A549 (cell line): ENCODE measurements around the gene HINT1. TPM values are rescaled to one million over a fixed set of nuclear protein-coding genes. Genes with fewer than 3 reads are reported as not detected.

Source experiments
- ATAC-seq, 2 experiments: fragments of 200-7000 bp in 1 of 2; fragments of >200 bp in 1 of 2; cut with Nextera tagmentation in 1 of 2; cut with Tn5 transposase in 1 of 2; 3 replicates each; pipeline versions ENCODE4 v1.8.0 to v1.9.1; 2018 to 2020; ENCODE audit warnings: mild to moderate bottlenecking in 1 of 2, moderate library complexity in 1 of 2
- CTCF ChIA-PET: fragments of 300-600 bp; sonication (Branson Sonifier 250); formaldehyde crosslinking; extraction: SDS; loops from one replicate; lab custom pipeline; 2021; ENCODE audit warnings: antibody characterized with exemption, inconsistent platforms; lab: Yijun Ruan, JAX
- POLR2A ChIA-PET: fragments of 350-600 bp; formaldehyde crosslinking; extraction: SDS; loops from one replicate; lab custom pipeline; 2021; ENCODE audit warnings: antibody characterized with exemption, inconsistent platforms; lab: Yijun Ruan, JAX
- DNase-seq, 2 experiments: peaks; one replicate each; pipeline versions ENCODE4 v3.0.0 to v3.0.0-alpha.2; 2011 to 2016; ENCODE audit warnings: low read depth in 1 of 2, low spot score in 1 of 2
- FAIRE-seq: peaks from 2 replicates; lab custom pipeline; 2011; peaks lifted over from hg19 to GRCh38; lab: Jason Lieb, UNC
- H3K27ac ChIP-seq, 2 experiments: fragments of >200 bp; sonication (Bioruptor Twin); formaldehyde crosslinking; 3 replicates each; pipeline ENCODE4 v1.5.1; 2016 to 2017
- H3K4me1 ChIP-seq: fragments of >200 bp; sonication (Bioruptor Twin); formaldehyde crosslinking; 3 replicates; pipeline ENCODE4 v1.6.1; 2016
- H3K4me2 ChIP-seq: fragments of >200 bp; sonication (Bioruptor Twin); formaldehyde crosslinking; 3 replicates; pipeline ENCODE4 v1.6.1; 2016
- H3K4me3 ChIP-seq: fragments of >200 bp; sonication (Bioruptor Twin); formaldehyde crosslinking; 3 replicates; pipeline ENCODE4 v1.5.1; 2016
- H3K9me3 ChIP-seq: fragments of >200 bp; sonication (Bioruptor Twin); formaldehyde crosslinking; 3 replicates; pipeline ENCODE4 v1.6.1; 2016
- CEBPB ChIP-seq, 2 experiments: fragments of >200 bp in 1 of 2; sonication (Bioruptor Twin) in 1 of 2; formaldehyde crosslinking in 1 of 2; IDR thresholded peaks; 2 replicates each; pipeline ENCODE4 v1.6.1; 2012 to 2016
- EHF ChIP-seq: fragments of 250-450 bp; sonication (Bioruptor Pico); IDR thresholded peaks from 2 replicates; pipeline ENCODE4 v1.5.0; 2020; ENCODE audit warnings: mild to moderate bottlenecking
- EP300 ChIP-seq, 2 experiments: fragments of >200 bp; sonication (Bioruptor Twin); formaldehyde crosslinking; IDR thresholded peaks; 2 replicates in 1 of 2; 3 replicates in 1 of 2; pipeline ENCODE4 v1.6.1; 2016 to 2017
- FOSB ChIP-seq: fragments of 250-450 bp; sonication (Bioruptor Pico); IDR thresholded peaks from 2 replicates; pipeline ENCODE4 v1.5.0; 2020; ENCODE audit warnings: mild to moderate bottlenecking, moderate library complexity
- GATA3 ChIP-seq: IDR thresholded peaks from 2 replicates; pipeline ENCODE4 v1.6.1; 2012; ENCODE audit warnings: borderline replicate concordance
- HDAC2 ChIP-seq: fragments of 200-600 bp; sonication (generic); IDR thresholded peaks from 2 replicates; pipeline ENCODE4 v1.6.1; 2016
- HES2 ChIP-seq: fragments of >200 bp; sonication (Bioruptor Twin); formaldehyde crosslinking; IDR thresholded peaks from 2 replicates; pipeline ENCODE4 v1.6.1; 2016
- HOXA7 ChIP-seq: fragments of 250-450 bp; sonication (Bioruptor Pico); IDR thresholded peaks from 2 replicates; pipeline ENCODE4 v1.5.0; 2020; ENCODE audit warnings: mild to moderate bottlenecking, moderate library complexity
- HOXB13 ChIP-seq: fragments of 250-450 bp; sonication (Bioruptor Pico); IDR thresholded peaks from 2 replicates; pipeline ENCODE4 v1.5.0; 2020; ENCODE audit warnings: low read depth, mild to moderate bottlenecking, moderate library complexity
- HOXB5 ChIP-seq: fragments of 250-450 bp; sonication (Bioruptor Pico); IDR thresholded peaks from 2 replicates; pipeline ENCODE4 v1.5.0; 2020; ENCODE audit warnings: mild to moderate bottlenecking, moderate library complexity
- KDM5A ChIP-seq: fragments of 200-600 bp; sonication (generic); IDR thresholded peaks from 2 replicates; pipeline ENCODE4 v1.6.1; 2016; ENCODE audit warnings: antibody characterized with exemption, mild to moderate bottlenecking
- MAFK ChIP-seq: fragments of 450-650 bp; IDR thresholded peaks from 2 replicates; pipeline ENCODE4 v1.6.1; 2014; ENCODE audit not compliant: partially characterized antibody
- MYC ChIP-seq: IDR thresholded peaks from 2 replicates; pipeline ENCODE4 v1.6.1; 2012; ENCODE audit warnings: mild to moderate bottlenecking, inconsistent platforms, low read length, improper control_type of control experiment, borderline replicate concordance
- PHF8 ChIP-seq: fragments of 200-600 bp; sonication (generic); IDR thresholded peaks from 2 replicates; pipeline ENCODE4 v1.6.1; 2016; ENCODE audit warnings: low read depth, mild to moderate bottlenecking, antibody characterized with exemption, moderate library complexity, borderline replicate concordance
- REST ChIP-seq: fragments of 200-600 bp; sonication (generic); IDR thresholded peaks from 2 replicates; pipeline ENCODE4 v1.6.1; 2016; ENCODE audit warnings: antibody characterized with exemption, mild to moderate bottlenecking, moderate library complexity
- TP53 ChIP-seq: fragments of 250-450 bp; sonication (Bioruptor Pico); IDR thresholded peaks from 2 replicates; pipeline ENCODE4 v1.5.0; 2021; ENCODE audit warnings: mild to moderate bottlenecking, moderate library complexity
- ZC3H11A ChIP-seq: fragments of 450-650 bp; IDR thresholded peaks from 2 replicates; pipeline ENCODE4 v1.6.1; 2014; ENCODE audit warnings: antibody characterized with exemption, mild to moderate bottlenecking
- ZNF302 ChIP-seq: fragments of 250-450 bp; sonication (Bioruptor Pico); IDR thresholded peaks from 2 replicates; pipeline ENCODE4 v1.9.0; 2021; ENCODE audit warnings: inconsistent platforms, mild to moderate bottlenecking, moderate library complexity
- ZSCAN20 ChIP-seq: fragments of 250-450 bp; sonication (Bioruptor Pico); IDR thresholded peaks from 2 replicates; pipeline ENCODE4 v1.8.0; 2022; ENCODE audit warnings: mild to moderate bottlenecking, moderate library complexity
- WGBS: methylation state at CpG from one replicate; pipeline ENCODE4 v1.1.6; 2017; ENCODE audit errors: missing lambda C conversion rate; 5-methylcytosine and 5-hydroxymethylcytosine counted together
- polyA plus RNA-seq, 4 experiments: library from polyadenylated mRNA; depleted of rRNA in 3 of 4; stranded (reverse); fragments of >200 nt; fragmentation: RNase III in 1 of 4; extraction: RNeasy Plus Mini Kit Qiagen cat#74134 plus additional on column Dnase treatment in 1 of 4; gene quantifications; 2 replicates in 3 of 4; 3 replicates in 1 of 4; pipeline ENCODE4 v1.2.3, GENCODE V29; 2011 to 2017
- TF ChIP-seq, protein P1 (sequence below): IDR thresholded peaks from 2 replicates; pipeline ENCODE4 v1.6.1; 2012

Gene HINT1
- polyA plus RNA-seq, 2 of the 4 experiments (the other 2 are of a cell fraction): 806 to 1,252 TPM

DNA sequence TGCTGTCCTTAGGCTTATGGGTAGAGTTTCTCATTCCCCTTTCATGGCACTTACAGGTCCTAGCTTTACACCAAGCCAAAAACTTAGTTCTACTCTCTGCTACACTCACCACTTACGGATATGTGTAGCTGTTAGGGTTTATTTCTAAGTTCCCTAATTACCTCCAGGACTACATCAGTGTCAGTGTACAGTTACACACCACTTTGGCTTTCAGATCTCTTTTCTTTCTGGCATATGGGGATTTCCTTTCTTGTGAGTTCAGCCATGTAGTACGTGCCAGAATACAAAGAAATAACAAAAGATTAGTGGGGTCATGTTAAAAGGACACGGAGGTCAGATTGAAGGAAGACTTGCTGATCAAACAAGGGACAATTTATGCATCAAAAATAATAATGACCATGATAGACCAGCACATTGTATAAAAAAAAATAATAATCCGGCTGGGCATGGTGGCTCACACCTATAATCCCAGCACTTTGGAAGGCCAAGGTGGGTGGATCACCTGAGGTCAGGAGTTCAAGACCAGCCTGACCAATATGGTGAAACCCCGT lies 47.5 kb upstream of the HINT1 start:
- ATAC-seq (no peak), DNase-seq (no peak), FAIRE-seq (no peak)
- 78% methylated on average over 5 of the region's 5 CpGs for WGBS
- ChIA-PET CTCF (interaction anchor here (1.6 kb wide), 1 partner anchor 10 kb away, joined by 6 read pairs; no protein-coding TSS in a partner anchor), POLR2A (interaction anchor here (0.6 kb wide), 1 partner anchor 9 kb away, joined by 3 read pairs; no protein-coding TSS in a partner anchor)
- Histone ChIP-seq H3K4me1 (no peaks in the 10 kb centered on the region), H3K4me2 (no peak overlapping the region), H3K9me3 (no peaks in the 10 kb centered on the region), H3K27ac (no peak overlapping the region), H3K4me3 (no peak overlapping the region)
- TF ChIP-seq MYC (no peak), FOSB (no peak), HDAC2 (no peak)

GRCh38 chr5:131211669-131212068 lies 46.6 kb upstream of the HINT1 start:
- no peaks in the 10 kb centered on the region for H3K9me3 ChIP-seq
- FAIRE-seq: no peak
- DNase-seq: no peak
- no peak for TF ChIP-seq MYC
- no peak for TF ChIP-seq ZNF302 (CRISPR knock-in tag)
- TF ChIP-seq MAFK: no peak
- TF ChIP-seq GATA3: no peak
- TF ChIP-seq FOSB: no peak
- no peak for TF ChIP-seq HES2
- no peak for TF ChIP-seq CEBPB (IDR thresholded peaks at IDR 0.05)
- no peak for TF ChIP-seq KDM5A
- TF ChIP-seq HOXB5 (CRISPR knock-in tag): no peak
- TF ChIP-seq REST: no peak
- no peak for TF ChIP-seq PHF8
- no peak for TF ChIP-seq HOXA7
- TF ChIP-seq TP53 (CRISPR knock-in tag): no peak
- TF ChIP-seq HOXB13: no peak
- no peak for TF ChIP-seq ZC3H11A
- TF ChIP-seq HDAC2: no peak
- TF ChIP-seq EHF (CRISPR knock-in tag): no peak
- TF ChIP-seq EP300 (IDR thresholded peaks at IDR 0.05): no peak
- TF ChIP-seq, all 56 proteins: peak for 0
- WGBS: 78% methylated on average over 5 of the region's 5 CpGs
- H3K27ac ChIP-seq: no peak overlapping the region
- no peak for ATAC-seq
- no peak overlapping the region for H3K4me3 ChIP-seq
- CTCF ChIA-PET: interaction anchor here (1.6 kb wide), 1 partner anchor 11 kb away, joined by 6 read pairs; no protein-coding TSS in a partner anchor
- H3K4me2 ChIP-seq: no peak overlapping the region
- H3K4me1 ChIP-seq: no peaks in the 10 kb centered on the region
- POLR2A ChIA-PET: no interaction called here

DNA sequence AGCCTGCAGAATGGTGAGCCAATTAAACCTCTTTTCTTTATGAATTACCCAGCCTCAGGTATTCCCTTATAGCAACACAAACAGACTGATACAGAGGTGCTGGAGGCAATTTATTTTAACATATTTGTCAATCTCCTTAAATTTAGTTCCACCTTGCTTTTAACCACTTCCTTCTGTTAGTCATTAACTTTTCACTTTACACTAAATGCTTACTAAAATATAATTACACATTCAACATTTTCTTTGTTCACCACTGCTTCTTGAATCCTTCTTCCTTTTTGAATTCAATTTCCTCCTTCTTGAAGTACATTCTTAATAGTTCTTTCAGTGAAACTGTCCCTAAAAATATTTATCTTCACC lies 45.1 kb upstream of the HINT1 start:
- FAIRE-seq (no peak), DNase-seq (no peak), ATAC-seq (no peak)
- no peak overlapping the region for H3K4me2 ChIP-seq
- ChIA-PET POLR2A (no interaction called here), CTCF (interaction anchor here (1.5 kb wide), 1 partner anchor 8 kb away, joined by 3 read pairs; no protein-coding TSS in a partner anchor)
- H3K9me3 ChIP-seq: no peaks in the 10 kb centered on the region
- H3K4me1 ChIP-seq: no peaks in the 10 kb centered on the region
- no peak overlapping the region for H3K4me3 ChIP-seq
- no peak overlapping the region for H3K27ac ChIP-seq
- TF ChIP-seq, protein P1, sequence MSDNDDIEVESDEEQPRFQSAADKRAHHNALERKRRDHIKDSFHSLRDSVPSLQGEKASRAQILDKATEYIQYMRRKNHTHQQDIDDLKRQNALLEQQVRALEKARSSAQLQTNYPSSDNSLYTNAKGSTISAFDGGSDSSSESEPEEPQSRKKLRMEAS: no peak
- no peak for TF ChIP-seq ZSCAN20 (CRISPR knock-in tag)
